ENCODE results near the gene IQGAP3.

GRCh38 chr1:156572663-156573018, 276 bp upstream of the IQGAP3 start:
- TF ChIP-seq CTCF (IDR thresholded peaks at IDR 0.05 in 8 of 11, conservative IDR thresholded peaks at IDR 0.05 in 3 of 11) (no peak), POLR2AphosphoS5 (IDR thresholded peaks at IDR 0.05) (no peak)
